Measurements from ENCODE around the gene C1orf50. TPM values are rescaled to one million over a fixed set of nuclear protein-coding genes. Genes with fewer than 3 reads are reported as not detected.
"Not testable (repeated sequence)": the region's sequence is repeated elsewhere in the genome, so short reads cannot be mapped to it uniquely, and the experiment has no call there.

The C1orf50 gene
- total and polyA plus RNA-seq, 9 donors: 4.6 to 12.9 (median 8.1) TPM

DNA sequence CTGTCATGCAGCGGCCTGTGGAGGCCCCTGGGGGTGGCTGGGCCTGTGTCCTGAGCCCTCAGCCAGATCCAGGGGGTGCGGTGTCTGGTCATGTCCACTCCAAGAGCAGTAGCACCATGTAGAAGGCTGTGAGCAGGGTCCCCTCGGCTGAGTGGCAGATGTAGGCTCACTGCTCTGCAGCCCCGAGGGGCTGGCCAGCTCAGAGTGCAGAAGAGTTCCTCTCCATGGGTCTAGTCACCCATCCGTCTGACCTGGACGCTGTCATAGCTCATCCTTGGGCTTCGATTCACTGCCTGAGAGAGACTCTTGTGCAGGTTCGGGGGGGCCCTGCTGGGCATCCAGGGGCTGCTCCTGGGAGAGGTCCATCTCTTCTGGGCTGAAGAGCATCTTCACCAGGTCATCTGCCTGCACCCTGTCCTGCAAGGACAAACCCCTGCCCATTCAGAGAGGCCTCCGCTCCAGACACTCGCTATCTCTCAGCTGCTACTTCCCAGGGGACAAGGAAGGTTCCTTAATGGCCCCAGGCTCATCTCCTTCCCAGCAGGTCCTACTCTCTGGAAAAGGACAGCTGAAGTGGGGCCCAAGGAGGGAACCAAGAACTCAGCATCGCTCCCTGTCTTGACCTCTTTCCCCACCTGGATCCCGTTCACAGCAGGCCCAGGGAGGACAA lies 20.5 kb upstream of the C1orf50 start:
- H3K4me1 ChIP-seq (ENCODE audit: control insufficient read depth, insufficient read depth, low read length): no peaks in the 10 kb centered on the region
- DNase-seq: no peak
- no peaks in the 10 kb centered on the region for H3K27me3 ChIP-seq (ENCODE audit: control insufficient read depth, insufficient read depth, low read length)
- H3K36me3 ChIP-seq (ENCODE audit: control insufficient read depth, insufficient read depth, low read length): peaks cover 50% of the 10 kb centered on the region
- H3K9me3 ChIP-seq (replicated peaks; ENCODE audit: control insufficient read depth, low read depth, low read length): no peaks in the 10 kb centered on the region
- no peak overlapping the region for H3K27ac ChIP-seq (ENCODE audit: low read length)
- WGBS (ENCODE audit: insufficient coverage): 84% methylated on average over 10 of the region's 12 CpGs
- H3K4me3 ChIP-seq (ENCODE audit: low read length): no peak overlapping the region

DNA sequence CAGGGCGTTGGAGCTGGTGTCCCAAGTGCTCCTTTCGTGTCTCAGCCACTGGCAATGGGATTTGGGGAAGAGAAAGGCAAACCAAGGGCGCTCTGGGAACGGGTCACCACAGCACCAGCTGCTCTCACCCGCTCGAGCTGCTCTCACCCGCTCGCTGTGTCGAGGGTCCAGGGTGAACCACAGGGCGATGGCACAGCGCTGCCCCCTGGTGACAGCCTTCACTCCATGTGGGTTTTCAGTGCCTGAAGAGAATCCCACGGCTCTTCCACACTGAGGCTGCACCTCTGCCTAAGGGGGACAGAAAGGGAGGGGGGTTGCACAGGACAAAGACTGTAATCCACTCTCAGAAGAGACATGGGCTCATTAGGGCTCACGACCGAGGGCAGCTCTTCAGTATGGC lies 19.9 kb upstream of the C1orf50 start:
- no peaks in the 10 kb centered on the region for H3K9me3 ChIP-seq (replicated peaks; ENCODE audit: control insufficient read depth, low read depth, low read length)
- DNase-seq: no peak
- no peak overlapping the region for H3K27ac ChIP-seq (ENCODE audit: low read length)
- H3K27me3 ChIP-seq (ENCODE audit: control insufficient read depth, insufficient read depth, low read length): no peaks in the 10 kb centered on the region
- no peaks in the 10 kb centered on the region for H3K4me1 ChIP-seq (ENCODE audit: control insufficient read depth, insufficient read depth, low read length)
- WGBS (ENCODE audit: insufficient coverage): 51% methylated on average over 12 of the region's 14 CpGs
- H3K36me3 ChIP-seq (ENCODE audit: control insufficient read depth, insufficient read depth, low read length): peaks cover 56% of the 10 kb centered on the region
- no peak overlapping the region for H3K4me3 ChIP-seq (ENCODE audit: low read length)

DNA sequence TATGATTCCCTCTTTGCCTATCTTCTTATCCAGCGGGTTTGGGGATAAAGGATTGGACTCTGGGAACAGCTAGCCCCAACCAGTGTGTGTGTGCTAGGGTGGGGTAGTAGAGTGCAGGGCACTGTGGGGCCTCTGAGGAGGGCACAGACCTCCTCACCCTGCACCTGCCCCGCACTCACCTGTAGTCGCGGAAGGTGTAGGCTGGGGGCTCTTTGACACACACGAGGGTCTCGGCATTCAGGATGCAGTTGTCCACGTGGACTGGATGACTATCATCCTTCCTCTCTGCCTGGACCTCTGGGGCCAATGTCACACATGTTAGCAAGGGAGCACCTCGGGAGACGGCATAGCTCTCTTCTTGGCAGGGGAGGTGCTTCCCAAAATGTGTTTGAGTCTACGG lies 19.0 kb upstream of the C1orf50 start:
- no peaks in the 10 kb centered on the region for H3K27me3 ChIP-seq (ENCODE audit: control insufficient read depth, insufficient read depth, low read length)
- 81% methylated on average over 8 of the region's 10 CpGs for WGBS (ENCODE audit: insufficient coverage)
- H3K4me1 ChIP-seq (ENCODE audit: control insufficient read depth, insufficient read depth, low read length): no peaks in the 10 kb centered on the region
- no peaks in the 10 kb centered on the region for H3K9me3 ChIP-seq (replicated peaks; ENCODE audit: control insufficient read depth, low read depth, low read length)
- no peak overlapping the region for H3K4me3 ChIP-seq (ENCODE audit: low read length)
- H3K27ac ChIP-seq (ENCODE audit: low read length): no peak overlapping the region
- DNase-seq: no peak
- peaks cover 63% of the 10 kb centered on the region for H3K36me3 ChIP-seq (ENCODE audit: control insufficient read depth, insufficient read depth, low read length)

DNA sequence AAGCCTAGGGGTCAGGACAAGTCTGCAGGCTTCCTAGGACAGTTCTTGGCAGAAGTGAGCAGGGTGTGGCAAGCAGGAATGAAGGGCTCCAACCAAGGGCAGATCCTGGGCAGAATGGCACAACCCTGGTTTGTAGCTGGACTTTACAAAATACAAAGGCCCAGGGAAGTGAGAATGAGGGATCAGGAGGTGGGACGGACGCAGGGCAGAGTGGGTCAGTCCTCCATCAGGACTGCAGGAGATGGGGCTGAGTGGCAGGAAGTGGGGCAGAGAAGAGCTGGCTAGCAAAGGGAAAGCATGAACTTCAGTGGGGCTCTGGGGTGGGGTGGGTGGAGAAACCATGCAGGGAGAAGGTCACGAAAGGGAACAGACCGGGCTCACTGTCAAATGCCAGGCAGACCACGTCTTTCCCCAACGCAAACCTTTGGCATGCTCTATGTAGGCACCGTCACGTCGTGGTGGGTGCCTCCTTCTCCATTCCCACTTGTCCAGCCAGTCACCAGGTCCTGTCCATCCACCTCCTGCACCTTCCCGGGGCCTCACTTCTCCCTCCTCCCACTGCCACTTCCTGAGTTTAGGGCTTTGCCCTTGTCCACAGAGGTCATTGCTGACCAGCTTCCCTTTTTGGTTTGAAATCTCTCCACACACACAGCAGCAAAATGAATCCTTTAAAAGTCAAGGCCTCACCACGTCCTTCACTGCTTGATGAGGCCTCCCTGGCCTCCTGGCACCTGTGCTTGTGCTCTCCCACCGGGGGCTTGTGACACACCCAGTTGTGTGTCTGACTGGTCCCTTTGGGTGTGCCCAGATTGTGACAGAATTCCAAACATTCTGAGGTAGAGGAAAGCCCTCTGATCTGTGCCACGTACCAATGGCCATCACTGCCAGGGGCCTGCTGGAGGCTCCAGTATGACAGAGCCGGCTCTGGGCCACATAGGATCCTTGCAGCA lies 18.3 kb upstream of the C1orf50 start:
- Histone ChIP-seq H3K4me1 (ENCODE audit: control insufficient read depth, insufficient read depth, low read length) (no peaks in the 10 kb centered on the region), H3K27ac (ENCODE audit: low read length) (no peak overlapping the region), H3K36me3 (ENCODE audit: control insufficient read depth, insufficient read depth, low read length) (peaks cover 67% of the 10 kb centered on the region), H3K27me3 (ENCODE audit: control insufficient read depth, insufficient read depth, low read length) (no peaks in the 10 kb centered on the region), H3K9me3 (replicated peaks; ENCODE audit: control insufficient read depth, low read depth, low read length) (no peaks in the 10 kb centered on the region), H3K4me3 (ENCODE audit: low read length) (no peak overlapping the region)
- WGBS (ENCODE audit: insufficient coverage): 86% methylated on average over 13 of the region's 14 CpGs
- no peak for DNase-seq

DNA sequence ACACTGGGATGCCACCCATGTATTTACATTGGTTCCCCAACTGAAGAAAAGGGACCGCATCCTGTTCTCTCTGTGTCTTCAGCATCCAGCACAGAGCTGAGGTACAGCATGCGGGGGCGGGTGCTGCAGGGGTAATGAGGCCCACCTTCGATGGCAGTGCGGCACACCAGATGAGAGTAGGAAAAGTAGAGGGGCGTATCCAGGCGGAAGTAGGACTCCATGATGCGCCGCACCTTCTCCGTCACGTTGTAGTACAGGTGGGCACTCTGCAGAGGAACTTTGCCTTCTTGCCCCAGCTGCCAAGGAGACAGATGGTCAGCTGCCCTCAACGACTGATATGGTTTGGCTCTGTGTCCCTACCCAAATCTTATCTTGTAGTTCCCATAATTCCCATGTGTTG lies 17.0 kb upstream of the C1orf50 start:
- H3K27me3 ChIP-seq (ENCODE audit: control insufficient read depth, insufficient read depth, low read length): no peaks in the 10 kb centered on the region
- H3K4me1 ChIP-seq (ENCODE audit: control insufficient read depth, insufficient read depth, low read length): no peaks in the 10 kb centered on the region
- no peak overlapping the region for H3K4me3 ChIP-seq (ENCODE audit: low read length)
- no peak for DNase-seq
- no peak overlapping the region for H3K27ac ChIP-seq (ENCODE audit: low read length)
- whole genome bisulfite sequencing (ENCODE audit: insufficient coverage): 95% methylated on average over 11 of the region's 12 CpGs
- H3K9me3 ChIP-seq (replicated peaks; ENCODE audit: control insufficient read depth, low read depth, low read length): no peaks in the 10 kb centered on the region
- H3K36me3 ChIP-seq (ENCODE audit: control insufficient read depth, insufficient read depth, low read length): peaks cover 80% of the 10 kb centered on the region

DNA sequence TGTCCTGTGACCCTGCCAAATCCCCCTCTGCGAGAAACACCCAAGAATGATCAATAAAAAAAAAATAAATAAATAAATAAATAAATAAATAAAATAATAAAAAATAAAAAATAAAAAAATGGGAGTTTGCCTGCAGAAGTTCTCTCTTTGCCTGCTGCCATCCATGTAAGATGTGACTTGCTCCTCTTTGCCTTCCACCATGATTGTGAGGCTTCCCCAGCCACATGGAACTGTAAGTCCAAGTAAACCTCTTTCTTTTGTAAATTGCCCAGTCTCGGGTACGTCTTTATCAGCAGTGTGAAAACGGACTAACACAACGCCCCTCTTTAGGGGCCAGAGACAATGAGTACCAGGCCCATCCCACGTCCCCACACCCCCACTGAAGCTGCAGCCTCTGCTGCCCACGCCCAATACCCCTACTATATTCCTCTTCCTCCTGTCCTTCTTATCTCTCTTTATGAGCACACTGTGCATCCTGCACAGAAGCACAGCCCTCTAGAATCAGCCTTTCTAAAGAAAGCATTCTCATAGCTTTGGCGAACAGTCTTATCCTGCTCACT lies 15.5 kb upstream of the C1orf50 start:
- H3K4me1 ChIP-seq (ENCODE audit: control insufficient read depth, insufficient read depth, low read length); H3K27ac ChIP-seq (ENCODE audit: low read length); H3K27me3 ChIP-seq (ENCODE audit: control insufficient read depth, insufficient read depth, low read length); H3K9me3 ChIP-seq (replicated peaks; ENCODE audit: control insufficient read depth, low read depth, low read length); H3K4me3 ChIP-seq (ENCODE audit: low read length); DNase-seq: not testable (repeated sequence)
- 96% methylated on average over 7 of the region's 8 CpGs for WGBS (ENCODE audit: insufficient coverage)
- H3K36me3 ChIP-seq (ENCODE audit: control insufficient read depth, insufficient read depth, low read length): peaks cover 80% of the 10 kb centered on the region

DNA sequence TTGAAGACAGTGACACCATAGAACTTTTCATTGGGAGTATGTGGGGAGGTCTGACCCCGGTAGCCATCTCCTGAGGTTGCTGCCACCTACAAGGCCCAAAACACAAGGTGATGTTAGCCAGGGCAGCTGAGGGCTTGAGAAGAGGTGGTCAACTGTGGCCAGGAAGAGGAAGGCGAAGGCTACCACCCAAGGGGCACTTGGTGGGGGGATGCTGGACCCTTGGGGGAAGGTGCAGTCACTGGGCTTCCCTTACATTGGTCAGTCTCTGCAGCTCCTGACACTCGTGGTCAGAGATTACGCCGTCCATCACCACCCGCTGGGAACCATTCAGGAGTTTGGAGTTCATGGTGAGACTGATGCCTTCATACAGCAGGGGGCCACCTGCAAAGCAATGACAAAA lies 14.8 kb upstream of the C1orf50 start:
- no peak overlapping the region for H3K4me3 ChIP-seq (ENCODE audit: low read length)
- 91% methylated on average over 5 of the region's 6 CpGs for WGBS (ENCODE audit: insufficient coverage)
- no peak for DNase-seq
- H3K9me3 ChIP-seq (replicated peaks; ENCODE audit: control insufficient read depth, low read depth, low read length): no peaks in the 10 kb centered on the region
- H3K27me3 ChIP-seq (ENCODE audit: control insufficient read depth, insufficient read depth, low read length): no peaks in the 10 kb centered on the region
- H3K36me3 ChIP-seq (ENCODE audit: control insufficient read depth, insufficient read depth, low read length): peaks cover 80% of the 10 kb centered on the region
- no peak overlapping the region for H3K27ac ChIP-seq (ENCODE audit: low read length)
- H3K4me1 ChIP-seq (ENCODE audit: control insufficient read depth, insufficient read depth, low read length): no peaks in the 10 kb centered on the region

DNA sequence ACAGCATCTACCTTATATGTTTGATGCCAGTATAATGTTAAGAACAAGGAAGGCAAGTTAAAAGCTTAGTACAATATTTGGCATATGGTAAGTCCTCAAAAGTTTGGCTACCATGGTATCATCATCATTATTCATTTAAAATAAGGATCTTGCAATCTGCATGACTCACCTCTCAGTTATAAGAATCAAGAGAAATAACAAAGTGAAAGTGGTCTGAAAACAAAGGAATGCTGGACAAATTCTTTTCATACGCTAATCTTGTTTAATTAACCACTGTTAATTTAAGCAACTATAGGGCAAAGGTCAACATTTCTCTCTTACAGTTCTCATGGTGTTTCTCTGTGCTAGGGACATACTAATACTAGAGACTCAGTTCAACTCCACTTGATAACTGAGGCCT lies 14.0 kb upstream of the C1orf50 start:
- peaks cover 79% of the 10 kb centered on the region for H3K36me3 ChIP-seq (ENCODE audit: control insufficient read depth, insufficient read depth, low read length)
- no peaks in the 10 kb centered on the region for H3K4me1 ChIP-seq (ENCODE audit: control insufficient read depth, insufficient read depth, low read length)
- no peak for DNase-seq
- H3K27me3 ChIP-seq (ENCODE audit: control insufficient read depth, insufficient read depth, low read length): no peaks in the 10 kb centered on the region
- no peak overlapping the region for H3K4me3 ChIP-seq (ENCODE audit: low read length)
- no peaks in the 10 kb centered on the region for H3K9me3 ChIP-seq (replicated peaks; ENCODE audit: control insufficient read depth, low read depth, low read length)
- WGBS (ENCODE audit: insufficient coverage): no CpG with 5 or more reads among the region's 1 CpG
- H3K27ac ChIP-seq (ENCODE audit: low read length): no peak overlapping the region

DNA sequence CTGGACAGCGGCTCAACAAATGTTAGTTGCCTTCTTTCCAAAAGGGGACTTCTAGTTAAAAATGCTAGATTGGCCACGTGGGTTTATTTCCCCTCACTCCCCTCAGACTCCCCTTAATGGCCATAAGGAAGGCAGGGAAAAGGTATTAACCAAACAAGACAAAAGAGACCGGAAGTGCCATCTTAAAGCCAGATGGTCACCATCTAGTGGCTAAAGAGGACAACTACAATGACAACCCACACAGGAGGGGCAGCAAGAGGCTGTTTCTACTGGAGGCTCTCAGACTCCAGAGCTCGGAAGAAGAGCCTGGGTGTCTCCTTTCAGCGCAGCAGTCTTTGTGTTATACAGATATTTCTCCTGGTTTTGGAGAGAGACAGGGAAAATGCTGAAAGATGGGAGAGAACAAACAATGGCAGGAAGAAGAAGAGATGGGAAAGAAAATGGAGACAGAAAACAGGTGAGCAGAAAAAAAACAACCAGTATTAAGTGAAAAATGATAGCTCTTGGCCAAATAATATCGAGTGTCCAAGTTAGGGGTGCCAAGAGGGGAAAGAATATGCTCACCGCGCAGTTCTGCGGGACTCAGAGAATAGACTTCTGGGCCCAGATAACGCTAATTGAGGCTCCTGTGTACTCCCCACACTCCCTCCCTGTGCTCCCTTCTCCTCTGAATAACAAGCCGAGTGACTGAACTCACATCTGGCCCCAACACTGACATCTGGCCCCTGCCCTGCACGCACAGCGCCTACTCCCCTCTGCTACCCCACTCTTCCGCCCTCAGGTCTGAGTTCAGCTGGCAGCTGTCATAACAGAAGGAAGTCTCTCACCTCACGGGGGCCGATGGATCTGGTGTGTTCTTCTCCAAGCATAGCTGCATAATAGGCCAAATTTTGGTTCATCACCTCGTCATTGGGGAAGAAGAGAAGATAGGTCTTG lies 9.8 kb upstream of the C1orf50 start:
- H3K27me3 ChIP-seq (ENCODE audit: control insufficient read depth, insufficient read depth, low read length): no peaks in the 10 kb centered on the region
- no peaks in the 10 kb centered on the region for H3K4me1 ChIP-seq (ENCODE audit: control insufficient read depth, insufficient read depth, low read length)
- no peak overlapping the region for H3K4me3 ChIP-seq (ENCODE audit: low read length)
- peak; percentile 78 for DNase-seq
- 64% methylated on average over 8 of the region's 17 CpGs for WGBS (ENCODE audit: insufficient coverage)
- peaks cover 77% of the 10 kb centered on the region for H3K36me3 ChIP-seq (ENCODE audit: control insufficient read depth, insufficient read depth, low read length)
- H3K9me3 ChIP-seq (replicated peaks; ENCODE audit: control insufficient read depth, low read depth, low read length): no peaks in the 10 kb centered on the region
- no peak overlapping the region for H3K27ac ChIP-seq (ENCODE audit: low read length)
